Brain microvascular endothelial cell (primary cell): ENCODE data around the gene ZFHX3.

Source experiments
- DNase-seq: peaks from one replicate; pipeline ENCODE4 v3.0.0-alpha.2; 2020
- H3K27ac ChIP-seq: fragments of 250-450 bp; sonication (Bioruptor Pico); 2 replicates; pipeline ENCODE4 v1.5.1; 2020; ENCODE audit warnings: mild to moderate bottlenecking, moderate library complexity
- H3K27me3 ChIP-seq: fragments of 250-450 bp; sonication (Bioruptor Pico); replicated peaks from 2 replicates; pipeline ENCODE4 v1.5.1; 2020; ENCODE audit warnings: mild to moderate bottlenecking
- H3K36me3 ChIP-seq: fragments of 250-450 bp; sonication (Bioruptor Pico); replicated peaks from 2 replicates; pipeline ENCODE4 v1.5.1; 2020; ENCODE audit warnings: mild to moderate bottlenecking
- H3K4me3 ChIP-seq: 2 replicates; pipeline ENCODE4 v1.5.1; 2011; ENCODE audit warnings: low read depth, mild to moderate bottlenecking, control low read depth, low read length, moderate library complexity
- in situ Hi-C: cut with HindIII; loops from 2 replicates; pipeline ENCODE4 v1.10.0; 2017; ENCODE audit warnings: low sequenced_read_pairs, low pct_ligation_motif_present
- TF ChIP-seq, protein P1 (sequence below): IDR thresholded peaks from 2 replicates; pipeline ENCODE4 v1.5.1; 2011; ENCODE audit warnings: low read depth, mild to moderate bottlenecking, moderate library complexity, low read length, control low read depth, inconsistent platforms; ENCODE audit errors: missing control alignments

Gene ZFHX3

DNA sequence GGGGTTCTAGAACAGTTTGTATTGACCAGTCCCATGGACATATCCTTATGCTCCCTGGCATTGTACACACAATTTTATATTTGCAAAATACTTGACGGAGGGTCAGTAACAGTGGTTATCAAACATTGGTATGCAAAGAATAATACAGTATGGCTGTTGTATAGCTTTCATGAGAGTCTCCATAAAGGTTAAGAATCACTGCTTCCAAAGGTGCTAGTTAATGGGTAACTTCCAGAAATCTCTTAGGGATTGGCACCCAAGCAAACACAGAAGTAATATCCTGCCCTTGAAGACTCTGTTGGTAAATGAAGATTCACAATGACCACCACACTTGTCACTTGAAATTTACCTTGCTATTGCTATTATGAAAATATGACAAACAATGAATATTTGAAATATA, 239.2 kb downstream of the ZFHX3 start:
- no peak overlapping the region for H3K27ac ChIP-seq
- no peak for DNase-seq
- in situ Hi-C loops = no loop called here
- TF ChIP-seq, protein P1, sequence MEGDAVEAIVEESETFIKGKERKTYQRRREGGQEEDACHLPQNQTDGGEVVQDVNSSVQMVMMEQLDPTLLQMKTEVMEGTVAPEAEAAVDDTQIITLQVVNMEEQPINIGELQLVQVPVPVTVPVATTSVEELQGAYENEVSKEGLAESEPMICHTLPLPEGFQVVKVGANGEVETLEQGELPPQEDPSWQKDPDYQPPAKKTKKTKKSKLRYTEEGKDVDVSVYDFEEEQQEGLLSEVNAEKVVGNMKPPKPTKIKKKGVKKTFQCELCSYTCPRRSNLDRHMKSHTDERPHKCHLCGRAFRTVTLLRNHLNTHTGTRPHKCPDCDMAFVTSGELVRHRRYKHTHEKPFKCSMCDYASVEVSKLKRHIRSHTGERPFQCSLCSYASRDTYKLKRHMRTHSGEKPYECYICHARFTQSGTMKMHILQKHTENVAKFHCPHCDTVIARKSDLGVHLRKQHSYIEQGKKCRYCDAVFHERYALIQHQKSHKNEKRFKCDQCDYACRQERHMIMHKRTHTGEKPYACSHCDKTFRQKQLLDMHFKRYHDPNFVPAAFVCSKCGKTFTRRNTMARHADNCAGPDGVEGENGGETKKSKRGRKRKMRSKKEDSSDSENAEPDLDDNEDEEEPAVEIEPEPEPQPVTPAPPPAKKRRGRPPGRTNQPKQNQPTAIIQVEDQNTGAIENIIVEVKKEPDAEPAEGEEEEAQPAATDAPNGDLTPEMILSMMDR = no peak
- H3K4me3 ChIP-seq = no peak overlapping the region
- H3K36me3 ChIP-seq = peaks cover 14% of the 10 kb centered on the region
- no peaks in the 10 kb centered on the region for H3K27me3 ChIP-seq

DNA sequence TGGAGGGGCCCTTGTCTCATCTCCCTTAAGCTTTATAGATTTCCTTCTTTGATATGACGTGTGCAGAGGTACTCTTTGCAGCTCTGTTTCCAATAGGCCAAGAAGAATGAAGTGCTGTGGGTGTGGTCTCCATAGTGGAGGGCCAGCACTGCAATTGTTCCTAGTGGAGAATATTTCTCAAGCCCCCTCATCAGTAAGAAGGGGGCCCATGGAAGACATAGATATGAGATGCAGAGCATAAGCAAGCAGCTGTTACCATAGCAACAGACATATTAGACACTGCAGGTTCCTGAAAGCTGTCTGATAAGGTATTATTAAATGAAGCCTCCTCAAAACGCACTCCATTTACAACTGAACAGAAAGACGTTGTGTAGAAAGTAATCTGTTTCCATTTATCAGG, 240.7 kb downstream of the ZFHX3 start:
- no peak for DNase-seq
- Histone ChIP-seq H3K27ac (no peak overlapping the region), H3K4me3 (no peak overlapping the region), H3K36me3 (peaks cover 14% of the 10 kb centered on the region), H3K27me3 (no peaks in the 10 kb centered on the region)
- TF ChIP-seq, protein P1 = no peak
- in situ Hi-C loops = no loop called here

DNA sequence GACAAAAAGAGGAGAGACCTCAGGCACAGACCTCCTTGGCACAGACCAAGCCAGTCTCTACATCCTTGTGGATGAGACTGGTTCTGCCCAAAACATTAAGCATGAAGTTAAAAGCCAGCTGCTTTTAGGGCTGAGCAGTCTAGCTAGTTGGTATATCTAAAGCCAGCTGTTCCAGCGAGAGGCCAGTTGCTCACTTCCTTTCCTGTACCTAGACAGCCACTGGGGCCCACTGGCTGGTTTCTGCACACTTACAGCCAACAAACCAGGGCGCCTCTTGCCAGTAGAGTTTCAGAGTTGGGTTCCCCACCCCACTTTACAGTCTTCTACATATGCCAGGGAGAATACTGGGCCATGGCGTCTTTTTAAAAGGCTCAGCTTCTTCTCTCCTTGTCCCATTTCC, 242.4 kb downstream of the ZFHX3 start:
- TF ChIP-seq, protein P1 = no peak
- in situ Hi-C loops = no loop called here
- no peaks in the 10 kb centered on the region for H3K27me3 ChIP-seq
- DNase-seq = no peak
- H3K27ac ChIP-seq = no peak overlapping the region
- no peak overlapping the region for H3K4me3 ChIP-seq
- peaks cover 5% of the 10 kb centered on the region for H3K36me3 ChIP-seq

DNA sequence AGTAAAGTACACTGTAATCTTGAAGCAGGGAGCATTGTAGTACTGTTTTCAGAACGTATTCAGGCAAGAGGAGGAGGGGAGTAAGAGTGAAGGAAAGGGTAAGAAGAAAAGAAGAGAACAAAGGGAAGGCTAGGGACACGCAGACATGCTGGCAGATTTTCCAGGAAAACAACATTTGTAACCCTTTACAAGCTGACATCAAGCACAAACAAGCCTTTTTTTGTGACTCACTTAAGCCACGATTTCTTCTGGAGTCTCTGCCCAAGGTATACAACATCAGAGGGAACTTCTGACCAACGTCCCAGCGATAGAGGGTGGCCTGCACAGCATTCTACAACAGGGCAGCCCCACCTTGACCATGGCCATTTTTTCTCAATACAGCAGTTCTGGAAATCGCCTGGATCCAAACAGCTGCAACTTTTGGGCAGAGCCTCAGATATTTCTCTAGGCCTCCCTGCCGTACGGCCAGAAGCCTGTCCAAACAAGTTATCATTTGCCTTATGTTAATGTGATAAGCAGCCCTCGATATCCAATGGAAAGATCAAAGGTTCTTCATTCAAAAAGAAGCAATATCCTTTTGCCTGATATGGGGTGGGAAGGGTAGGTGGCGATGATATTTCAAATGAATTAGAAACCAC, 247.3 kb downstream of the ZFHX3 start:
- Histone ChIP-seq H3K4me3 (no peak overlapping the region), H3K27ac (no peak overlapping the region), H3K27me3 (no peaks in the 10 kb centered on the region), H3K36me3 (peaks cover 28% of the 10 kb centered on the region)
- in situ Hi-C loops = no loop called here
- DNase-seq = no peak
- TF ChIP-seq, protein P1 = no peak

DNA sequence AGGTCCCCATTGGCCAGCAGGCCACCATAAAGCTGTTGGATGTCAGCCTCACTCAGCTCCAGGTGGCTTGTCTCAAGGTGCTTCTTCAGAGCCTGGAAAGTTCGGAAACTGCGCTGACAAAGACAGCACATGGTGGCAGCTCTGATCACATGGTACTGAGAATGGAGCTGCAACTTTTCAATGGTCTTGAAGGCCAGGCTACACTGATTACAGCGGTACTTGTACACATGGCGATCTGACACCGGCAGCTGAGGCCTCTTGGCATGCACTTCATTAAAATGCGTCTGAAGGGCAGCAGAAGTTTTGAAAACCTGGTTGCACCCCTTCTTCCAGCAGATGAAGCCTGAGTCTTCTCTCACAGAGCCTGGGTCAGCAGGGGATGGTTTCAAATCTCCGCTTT, 249.7 kb downstream of the ZFHX3 start:
- no peak for DNase-seq
- Histone ChIP-seq H3K27ac (no peak overlapping the region), H3K36me3 (peaks cover 43% of the 10 kb centered on the region), H3K27me3 (no peaks in the 10 kb centered on the region), H3K4me3 (no peak overlapping the region)
- TF ChIP-seq, protein P1 = no peak
- in situ Hi-C loops = no loop called here

DNA sequence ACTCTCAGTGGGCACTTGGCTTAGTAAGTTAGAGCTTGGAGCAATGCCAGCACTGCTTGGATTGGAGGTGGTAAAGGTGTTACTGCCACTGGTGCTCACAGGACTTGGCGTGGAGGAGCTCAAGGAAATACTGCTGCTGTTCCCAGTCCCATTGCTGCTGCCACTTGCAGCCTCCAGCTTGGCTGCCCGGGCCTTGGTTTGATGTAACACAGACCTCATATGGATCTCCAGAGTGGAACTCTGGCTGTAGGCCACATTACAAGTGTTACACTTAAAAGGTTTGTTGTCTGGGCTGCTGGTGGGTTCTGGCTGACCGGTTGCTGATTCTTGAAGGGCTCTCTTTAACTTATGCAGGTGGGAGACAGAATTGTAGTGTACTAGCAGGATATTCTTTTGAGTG, 250.3 kb downstream of the ZFHX3 start:
- no peak overlapping the region for H3K4me3 ChIP-seq
- TF ChIP-seq, protein P1 = no peak
- no peak for DNase-seq
- in situ Hi-C loops = no loop called here
- H3K36me3 ChIP-seq = peaks cover 47% of the 10 kb centered on the region
- H3K27ac ChIP-seq = no peak overlapping the region
- H3K27me3 ChIP-seq = no peaks in the 10 kb centered on the region
